Heart left ventricle (tissue), 13 donors: ENCODE results near the gene RNPS1.

Source experiments
- POLR2A ChIP-seq, 2 donors: fragments of 450-650 bp; IDR thresholded peaks; one replicate each; pipeline ENCODE4 v1.6.1; 2017; ENCODE audit warnings: antibody characterized with exemption in 2 of 2, mild to moderate bottlenecking in 2 of 2, moderate library complexity in 2 of 2
- TF ChIP-seq, protein P1 (sequence below), 12 donors: fragments of 200-600 bp; sonication (generic) in 4 of 12; IDR thresholded peaks; one replicate each; pipeline versions ENCODE4 v1.5.0 to v1.8.0; 2018 to 2022; ENCODE audit warnings: antibody characterized with exemption in 12 of 12, mild to moderate bottlenecking in 5 of 12
- donor health status: ischemic (EF 13 %, LVEDD 7.1; RV severe dilation, severe dysfunction).
- donor health status: DM: no; HTN: yes; CAD: no.
- donor health status: DM: no; HTN: no; CAD: no.
- donor health status: ischemic (EF 25% LVEDD 6.9; RV normal size, moderate dysfunction).
- donor health status: ischemic (EF 25% LVEDD 5.7; RV mildly dilated, moderate dysfunction).
- donor health status: ischemic (EF 35%, LVEDD 5.7; RV mildly dilated, moderate dysfunction).
- donor health status: nonischemic (EF 11% LVEDD 7.7; RV severe dilation, severe dysfunction).
- donor health status: DM: yes; HTN: yes; CAD: no.
- donor health status: PGD.
- donor health status: ischemic (EF 29% LVEDD 5.4; RV normal size, mild dysfunction).
- donor health status: nonischemic (EF 23%, LVEDD 6.1; RV moderate dilation, normal function).

GRCh38 chr16:2256531-2257140, 11.3 kb downstream of the RNPS1 start:
- TF ChIP-seq, protein P1, sequence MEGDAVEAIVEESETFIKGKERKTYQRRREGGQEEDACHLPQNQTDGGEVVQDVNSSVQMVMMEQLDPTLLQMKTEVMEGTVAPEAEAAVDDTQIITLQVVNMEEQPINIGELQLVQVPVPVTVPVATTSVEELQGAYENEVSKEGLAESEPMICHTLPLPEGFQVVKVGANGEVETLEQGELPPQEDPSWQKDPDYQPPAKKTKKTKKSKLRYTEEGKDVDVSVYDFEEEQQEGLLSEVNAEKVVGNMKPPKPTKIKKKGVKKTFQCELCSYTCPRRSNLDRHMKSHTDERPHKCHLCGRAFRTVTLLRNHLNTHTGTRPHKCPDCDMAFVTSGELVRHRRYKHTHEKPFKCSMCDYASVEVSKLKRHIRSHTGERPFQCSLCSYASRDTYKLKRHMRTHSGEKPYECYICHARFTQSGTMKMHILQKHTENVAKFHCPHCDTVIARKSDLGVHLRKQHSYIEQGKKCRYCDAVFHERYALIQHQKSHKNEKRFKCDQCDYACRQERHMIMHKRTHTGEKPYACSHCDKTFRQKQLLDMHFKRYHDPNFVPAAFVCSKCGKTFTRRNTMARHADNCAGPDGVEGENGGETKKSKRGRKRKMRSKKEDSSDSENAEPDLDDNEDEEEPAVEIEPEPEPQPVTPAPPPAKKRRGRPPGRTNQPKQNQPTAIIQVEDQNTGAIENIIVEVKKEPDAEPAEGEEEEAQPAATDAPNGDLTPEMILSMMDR (IDR thresholded peaks at IDR 0.05): no peak
- no peak for TF ChIP-seq POLR2A (IDR thresholded peaks at IDR 0.05)
